NCI-H2196 (cell line): Measurements from ENCODE around the gene LBHD2.

Experiments
- DNase-seq: peaks from one replicate; lab custom pipeline; 2025; ENCODE audit not compliant: unreplicated experiment; lab: John Stamatoyannopoulos, UW

Gene LBHD2

GRCh38 chr14:103068351-103069073 lies 15.5 kb upstream of the LBHD2 start:
- DNase-seq, result no peak

DNA sequence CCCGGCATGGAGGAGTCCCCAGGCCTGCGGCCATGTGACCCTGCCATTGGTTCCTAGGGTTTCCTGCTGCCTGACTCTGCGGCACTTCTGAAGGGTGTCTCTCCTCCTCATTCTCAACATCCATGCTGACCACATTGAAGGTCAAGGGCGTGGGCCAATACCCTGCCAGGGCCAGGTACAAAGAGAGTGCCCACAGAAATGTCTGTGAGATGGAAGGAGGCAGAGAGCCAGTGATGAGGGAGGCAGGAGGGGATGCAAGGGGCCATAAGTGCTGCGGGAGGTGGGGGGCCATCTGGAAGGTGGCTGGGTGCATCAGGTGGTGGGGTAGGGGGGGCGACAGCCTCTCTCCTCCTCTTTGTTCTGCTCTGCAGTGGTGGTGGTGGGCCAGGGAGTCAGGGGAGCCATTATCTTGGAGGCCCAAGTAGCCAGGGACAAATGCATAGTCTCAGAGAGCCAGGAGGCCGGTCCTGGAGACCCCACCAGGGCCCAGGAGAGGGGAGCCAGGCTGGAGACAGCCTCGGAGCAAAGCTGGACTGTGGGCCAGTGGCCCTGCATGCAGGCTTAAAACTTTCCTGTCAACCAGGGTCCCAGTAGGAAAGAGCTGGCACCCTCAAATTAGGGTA lies 13.6 kb upstream of the LBHD2 start:
- no peak for DNase-seq

GRCh38 chr14:103070971-103071542 lies 13.0 kb upstream of the LBHD2 start:
- no peak for DNase-seq

- no peak for DNase-seq
These were observed 12.3 kb upstream of the LBHD2 start for GRCh38 chr14:103071544-103072251.

DNA sequence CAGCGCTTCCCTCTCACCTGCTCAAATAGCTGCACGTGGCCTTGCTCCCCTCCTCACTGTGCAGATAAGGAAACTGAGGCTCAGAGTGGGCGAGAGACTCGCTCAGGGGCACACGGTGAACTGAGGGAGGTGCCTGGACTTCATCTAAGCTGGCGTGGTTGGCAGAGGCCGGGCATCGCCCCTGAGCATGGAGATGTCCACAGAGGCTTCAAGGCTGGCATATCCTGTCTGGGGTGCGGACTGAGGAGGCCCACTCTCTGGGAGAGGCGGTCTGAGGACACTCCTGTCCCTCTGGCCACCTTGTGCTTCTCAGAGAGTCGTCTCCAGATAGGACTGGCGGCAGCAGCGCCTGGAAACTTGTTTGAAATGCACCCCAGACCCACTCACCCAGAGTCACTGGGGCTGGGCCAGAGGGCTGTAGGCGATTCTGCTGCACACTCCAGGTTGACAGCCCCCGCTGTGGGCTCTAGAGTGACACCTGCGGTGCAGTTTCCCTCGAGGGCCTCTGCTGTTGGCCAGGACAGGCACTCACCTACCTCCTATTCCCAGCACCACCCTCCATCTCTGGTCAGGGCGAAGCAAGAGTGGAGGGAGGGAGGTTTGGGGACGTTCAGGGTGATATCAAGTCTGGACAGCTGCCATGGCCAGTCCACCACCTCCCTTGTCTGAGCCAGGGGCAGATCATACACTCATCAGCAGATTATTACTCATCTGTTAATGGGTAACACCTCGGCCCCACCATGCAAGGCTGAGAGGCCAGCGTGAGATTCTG lies 11.2 kb upstream of the LBHD2 start:
- no peak for DNase-seq

DNA sequence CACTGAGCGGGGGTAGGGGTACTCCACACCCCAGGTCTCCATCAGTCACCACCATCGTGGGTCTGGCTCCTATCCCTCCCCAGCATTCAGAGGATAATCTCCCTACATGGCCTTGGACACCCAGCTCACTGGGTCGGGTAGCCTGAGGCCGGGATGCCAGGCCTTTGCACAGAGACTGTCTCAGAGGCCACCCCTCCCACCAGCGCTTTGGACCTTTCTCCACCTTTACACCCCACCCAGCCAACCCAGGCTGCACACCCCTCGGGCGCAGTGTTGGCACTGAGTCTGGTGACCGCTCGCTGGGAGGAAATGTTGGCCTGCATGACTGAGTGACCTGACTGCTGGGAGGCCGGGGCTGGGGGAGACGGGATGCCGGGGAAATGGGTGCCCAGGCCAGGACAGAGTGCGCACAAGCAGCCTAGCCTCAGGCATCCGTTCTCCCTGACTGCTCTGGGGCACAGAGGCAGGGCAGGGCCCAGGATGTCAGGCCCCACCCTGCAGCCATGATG lies 10.6 kb upstream of the LBHD2 start:
- DNase-seq, result no peak

GRCh38 chr14:103073876-103074728 lies 9.9 kb upstream of the LBHD2 start:
- no peak for DNase-seq

GRCh38 chr14:103074729-103075367 lies 9.2 kb upstream of the LBHD2 start:
- no peak for DNase-seq

GRCh38 chr14:103078420-103078749 lies 5.6 kb upstream of the LBHD2 start:
- DNase-seq, result peak; percentile 67

- no peak for DNase-seq
These were observed 5.0 kb upstream of the LBHD2 start for GRCh38 chr14:103078860-103079587.

- DNase-seq, result no peak
These were observed 2.1 kb upstream of the LBHD2 start for GRCh38 chr14:103081951-103082350.

DNA sequence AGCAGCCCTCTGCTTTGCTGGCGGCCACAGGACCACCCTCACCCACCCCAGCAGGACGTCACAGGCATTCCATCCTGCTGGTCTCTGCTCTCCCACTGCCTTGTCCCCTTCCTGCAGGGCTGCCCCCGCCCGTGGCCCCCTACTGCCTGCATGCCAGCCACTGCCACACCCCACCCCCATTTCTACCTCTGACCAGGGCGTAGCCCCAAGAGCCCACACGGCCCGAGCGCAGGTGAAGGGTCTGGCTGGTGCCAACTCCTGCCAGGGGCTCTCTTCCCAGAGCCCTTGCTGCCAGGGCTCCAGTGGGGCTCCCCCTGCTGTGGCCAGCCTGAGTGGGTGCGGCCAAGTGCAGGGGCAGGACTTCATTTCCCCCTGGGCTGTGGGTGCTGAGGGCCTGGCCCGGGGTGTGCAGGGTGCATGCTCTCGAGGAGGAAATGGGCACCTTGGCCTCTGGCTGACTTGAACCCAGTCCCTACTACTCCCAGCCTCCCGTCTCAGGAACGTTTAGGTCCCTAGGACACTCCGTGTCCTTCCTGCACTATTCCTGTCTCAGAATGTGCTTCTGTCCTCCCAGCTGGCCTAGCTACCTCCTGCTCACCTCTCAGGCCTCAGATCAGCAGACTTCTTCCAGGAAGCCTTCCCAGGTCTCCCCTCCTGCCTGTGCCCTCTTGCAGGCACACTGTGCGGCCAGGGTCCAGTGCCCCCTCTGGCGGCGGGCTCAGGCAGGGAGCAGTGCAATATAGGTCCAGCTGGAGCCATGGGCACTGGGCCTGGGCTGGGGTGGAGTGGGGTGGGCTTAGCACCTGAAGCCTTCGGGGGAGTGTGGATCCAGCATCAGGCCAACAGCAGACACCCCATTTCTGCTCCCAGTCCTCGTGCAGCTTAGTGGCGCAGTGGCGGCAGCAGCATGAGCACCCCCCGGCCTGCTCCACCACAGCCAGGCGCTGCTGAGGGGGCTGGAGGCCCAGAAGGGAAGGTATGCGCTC lies 1.4 kb downstream of the LBHD2 start:
- DNase-seq, result no peak

DNA sequence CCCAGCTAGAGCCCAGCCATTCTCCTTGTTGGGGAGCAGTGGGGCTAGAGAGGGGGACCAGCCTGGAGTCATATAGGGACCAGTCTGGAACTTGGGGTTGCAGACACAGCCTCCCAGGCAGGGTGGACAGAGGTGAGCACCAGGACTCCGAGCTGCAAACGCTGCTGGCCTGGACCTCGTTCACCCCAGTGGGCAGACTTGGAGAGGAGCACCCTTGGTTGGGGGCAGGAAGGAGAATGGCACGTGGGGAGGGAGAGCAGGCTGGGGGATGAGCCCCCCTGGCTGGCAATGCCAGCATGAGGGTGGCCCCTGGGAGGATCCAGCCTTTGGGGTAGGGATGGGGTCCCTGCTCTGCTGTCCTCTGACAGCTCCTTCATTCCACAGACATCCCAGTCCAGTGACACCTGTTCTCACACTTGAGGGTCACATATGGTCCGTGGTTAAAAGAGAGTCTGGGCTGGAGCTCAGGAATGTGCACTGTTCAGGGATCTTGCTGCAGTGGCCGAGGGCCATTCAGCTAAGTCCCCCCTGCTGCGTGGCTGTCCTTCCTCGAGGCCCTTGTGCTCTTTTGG lies 2.8 kb downstream of the LBHD2 start:
- DNase-seq, result no peak

DNA sequence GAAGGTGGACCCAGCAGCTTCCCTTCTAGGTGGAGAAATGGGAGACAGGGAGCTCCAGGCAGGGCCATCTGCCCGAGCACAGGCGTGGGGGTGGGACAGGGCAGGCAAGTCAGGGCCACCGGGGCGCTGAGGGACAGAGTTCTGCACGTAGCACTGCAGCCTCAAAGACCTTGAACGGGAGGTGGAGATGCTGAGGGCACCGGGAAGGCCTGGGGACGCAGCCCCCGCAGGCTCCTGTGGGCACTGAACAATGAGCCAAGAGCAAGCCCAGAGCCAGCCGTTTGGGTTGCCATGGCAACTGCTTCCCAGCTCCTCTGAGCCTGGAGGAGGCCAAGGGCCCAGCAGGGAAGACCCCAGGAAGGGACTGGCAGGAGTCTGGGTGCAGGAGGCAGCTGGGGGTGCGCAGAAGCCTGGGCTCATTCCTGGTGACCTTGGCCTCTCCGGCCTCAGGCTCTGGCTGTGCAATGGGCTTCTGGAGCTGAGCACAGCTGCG lies 3.4 kb downstream of the LBHD2 start:
- no peak for DNase-seq

GRCh38 chr14:103088921-103089320 lies 4.9 kb downstream of the LBHD2 start:
- DNase-seq, result no peak

DNA sequence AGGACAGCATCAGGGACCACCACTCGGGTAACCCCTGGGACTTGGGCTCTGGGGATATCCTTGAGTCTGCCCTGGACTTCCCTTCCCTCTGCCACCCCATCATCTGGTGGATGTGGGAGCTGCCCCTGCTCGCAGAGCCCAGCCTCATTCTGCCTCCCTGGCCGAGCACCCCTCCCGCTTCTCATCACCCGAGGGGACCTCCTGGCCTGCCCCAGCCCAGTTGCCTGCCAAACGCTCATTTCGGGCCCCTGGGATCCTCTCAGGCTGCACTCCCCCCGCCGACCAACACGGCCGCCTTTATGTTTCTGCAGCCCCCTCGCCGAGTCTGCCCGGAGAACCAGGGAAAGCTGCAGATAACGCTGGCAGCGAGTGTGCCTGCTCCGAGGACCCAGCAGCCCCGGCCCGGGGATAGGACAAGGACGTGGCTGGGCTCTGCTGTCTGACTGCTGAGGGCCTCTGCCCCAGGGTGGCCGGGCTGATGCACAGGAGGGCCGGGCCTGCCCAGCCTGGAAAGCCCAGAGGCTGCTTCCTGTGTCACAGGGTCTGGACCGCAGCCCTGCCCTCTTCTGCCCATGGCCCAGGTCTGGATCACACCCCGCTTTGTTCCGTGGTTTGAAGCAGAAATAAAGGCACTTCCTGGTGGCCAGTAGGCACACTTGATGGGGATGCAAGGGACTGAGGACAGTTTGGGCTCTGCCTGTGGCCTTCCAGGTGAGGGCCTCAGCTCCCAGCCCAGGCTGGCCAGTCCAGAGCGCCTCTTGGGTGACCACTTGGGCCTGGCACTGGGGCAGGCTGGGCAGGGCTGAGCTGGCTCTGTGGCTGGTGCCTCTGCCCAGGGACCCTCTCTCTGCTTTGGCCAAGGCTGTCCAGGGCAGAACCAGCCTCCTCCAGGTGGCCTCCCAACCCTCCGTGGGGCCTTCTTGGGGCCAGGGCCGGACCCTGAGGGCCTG lies 5.7 kb downstream of the LBHD2 start:
- DNase-seq, result no peak
